Stimulated activated CD4-positive, alpha-beta T cell treated with anti-CD3 and anti-CD28 coated beads, Interleukin-2, amount 100 ng/mL, for 24 hours (primary cell): ENCODE data around the gene PODXL.

Source experiments
- DNase-seq, 2 donors: peaks; one replicate each; pipeline ENCODE4 v3.0.0-alpha.2; 2020

Gene PODXL

DNA sequence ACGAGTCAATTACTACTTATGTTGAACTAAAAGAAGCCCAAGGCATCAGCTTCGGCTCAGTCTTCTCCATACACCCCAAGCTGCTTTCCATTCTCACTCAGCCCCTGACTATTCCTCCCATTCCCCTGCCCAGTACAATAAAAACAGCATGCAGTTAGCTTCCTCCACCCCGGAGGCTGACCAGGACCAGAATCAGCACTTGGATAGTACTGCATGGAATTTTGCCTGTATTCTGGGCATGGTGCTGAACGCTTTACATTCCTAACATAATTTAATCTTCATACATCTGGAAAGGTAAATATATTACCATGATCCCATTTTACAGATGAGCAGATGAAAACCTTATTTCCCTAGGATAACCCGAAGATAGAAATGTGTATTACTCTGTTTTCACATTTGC lies 7.5 kb upstream of the PODXL start:
- no peak for DNase-seq

- no peak for DNase-seq
Observed at GRCh38 chr7:131562941-131563340, 6.5 kb upstream of the PODXL start.

DNA sequence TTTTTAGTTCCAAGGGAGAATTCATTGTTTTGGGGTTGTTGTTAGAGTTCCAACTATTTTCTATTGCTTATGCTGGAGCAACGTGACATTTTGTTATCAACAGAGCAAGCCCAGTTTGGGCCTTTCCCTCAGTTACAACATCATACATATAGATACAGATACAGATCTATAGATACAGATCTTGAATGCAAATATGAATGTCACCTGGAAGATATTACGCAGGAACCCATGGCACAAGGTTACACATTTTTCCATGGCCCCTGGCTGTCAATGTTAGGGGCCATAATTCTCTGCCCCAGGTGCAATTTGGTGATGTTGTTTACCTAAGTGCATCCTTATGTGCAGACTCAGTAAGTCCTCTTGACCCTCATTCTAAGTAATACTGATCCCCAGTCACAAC lies 3.6 kb upstream of the PODXL start:
- no peak for DNase-seq

GRCh38 chr7:131557652-131558385 lies 1.4 kb upstream of the PODXL start:
- no peak for DNase-seq

DNA sequence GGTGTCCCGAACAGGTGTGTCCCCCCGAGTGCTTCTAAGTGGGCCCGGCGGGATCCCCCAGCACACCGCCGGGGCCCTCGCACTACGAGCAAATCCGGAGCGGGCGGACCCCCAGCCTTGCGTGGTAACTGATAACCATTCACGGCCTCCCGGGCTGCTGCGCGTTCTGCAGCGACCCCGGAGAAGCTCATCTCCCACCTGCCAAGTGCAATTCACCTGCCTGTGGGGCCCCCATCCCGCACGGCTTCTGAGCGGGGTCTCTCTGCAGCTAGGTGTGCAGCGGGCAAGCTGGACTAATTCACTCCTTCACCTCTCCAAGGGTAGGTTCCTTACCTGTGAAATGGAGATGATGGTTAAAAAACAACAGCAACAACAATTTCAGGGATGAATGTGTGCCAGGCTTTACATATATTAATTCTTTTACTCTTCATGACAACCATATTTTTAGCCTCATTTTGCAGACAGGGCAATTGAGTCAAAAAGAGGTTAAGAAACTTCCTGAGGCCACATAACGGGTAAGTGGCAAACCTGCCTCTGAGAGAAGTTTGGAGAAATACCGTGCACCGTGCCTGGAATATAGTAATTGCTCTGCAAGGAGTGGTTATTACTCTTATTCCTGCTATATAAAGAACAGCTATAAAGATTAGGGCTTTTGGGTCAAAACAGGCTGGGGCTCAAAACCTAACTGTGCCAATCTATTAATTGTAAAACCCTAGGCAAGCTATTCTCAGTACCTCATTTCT lies 652 bp upstream of the PODXL start:
- no peak for DNase-seq

GRCh38 chr7:131555552-131556052 lies 826 bp downstream of the PODXL start:
- DNase-seq, result peak; percentile 21 to 23

GRCh38 chr7:131554880-131555516 lies 1.4 kb downstream of the PODXL start:
- DNase-seq, result no peak

- no peak for DNase-seq
Observed at GRCh38 chr7:131553931-131554330, 2.5 kb downstream of the PODXL start.

DNA sequence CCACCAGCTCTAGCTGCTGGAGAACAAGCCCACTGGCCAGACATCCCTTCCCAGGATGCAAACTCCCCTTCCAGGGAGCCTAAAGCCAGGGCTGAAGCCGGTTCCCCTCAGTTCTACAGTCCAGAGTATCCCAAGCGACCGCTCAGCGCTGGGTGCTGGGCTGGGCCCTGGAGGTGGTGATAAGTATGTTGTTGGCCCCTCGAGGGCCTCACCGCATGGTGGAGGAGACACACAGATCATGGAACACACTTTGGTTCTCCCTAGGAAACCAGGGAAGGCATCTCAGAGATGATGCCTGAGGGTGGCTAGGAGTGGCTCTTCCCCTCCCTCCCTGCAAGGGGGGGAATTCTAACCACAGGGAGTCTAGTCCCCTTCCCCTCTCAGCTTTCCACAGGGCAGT lies 4.4 kb downstream of the PODXL start:
- DNase-seq, result no peak

GRCh38 chr7:131550846-131551245 lies 5.6 kb downstream of the PODXL start:
- DNase-seq, result no peak

GRCh38 chr7:131548371-131548770 lies 8.1 kb downstream of the PODXL start:
- no peak for DNase-seq

DNA sequence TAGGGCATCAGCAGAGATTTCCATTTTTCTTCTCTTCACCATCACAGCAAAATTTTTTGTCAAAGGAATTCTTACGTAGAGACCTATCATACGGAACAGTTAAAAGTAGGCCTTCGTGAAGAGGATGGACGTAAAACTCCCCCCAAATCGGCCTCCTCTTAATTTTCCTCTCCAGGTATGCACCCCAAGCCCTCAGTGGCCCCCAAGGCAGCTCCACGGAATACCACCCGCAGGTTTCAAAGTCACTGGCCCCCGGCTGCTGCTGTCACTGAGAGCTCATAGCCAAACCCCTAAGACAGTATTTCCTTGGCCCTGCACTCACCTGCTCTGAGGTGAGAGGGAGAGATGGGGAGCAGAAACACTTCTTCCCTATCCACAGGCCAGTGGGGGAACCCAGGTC lies 8.8 kb downstream of the PODXL start:
- no peak for DNase-seq

- DNase-seq, result peak; percentile 49 to 52
Observed at GRCh38 chr7:131546583-131547141, 9.8 kb downstream of the PODXL start.

- no peak for DNase-seq
Observed at GRCh38 chr7:131546126-131546525, 10.3 kb downstream of the PODXL start.

- DNase-seq, result no peak
Observed at GRCh38 chr7:131544449-131545301, 11.8 kb downstream of the PODXL start.

DNA sequence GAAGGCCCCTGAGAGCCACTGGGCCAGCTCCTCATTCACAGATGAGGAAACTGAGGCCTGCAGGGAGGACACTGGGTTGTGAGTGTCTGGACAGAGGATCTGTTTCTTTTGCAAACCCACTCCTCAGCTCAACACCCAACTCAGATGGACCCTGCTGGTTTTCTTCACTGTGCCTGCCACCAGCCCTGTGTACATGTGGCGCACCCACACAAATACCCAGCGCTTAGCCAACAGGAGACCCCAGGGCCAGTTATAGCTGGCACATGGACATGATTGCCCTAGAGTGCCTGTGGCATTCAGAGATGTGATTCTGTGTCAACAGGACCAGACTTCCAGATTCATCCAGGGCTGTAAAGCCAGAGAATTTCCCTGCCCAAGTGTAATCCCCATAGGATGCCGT lies 12.4 kb downstream of the PODXL start:
- no peak for DNase-seq

DNA sequence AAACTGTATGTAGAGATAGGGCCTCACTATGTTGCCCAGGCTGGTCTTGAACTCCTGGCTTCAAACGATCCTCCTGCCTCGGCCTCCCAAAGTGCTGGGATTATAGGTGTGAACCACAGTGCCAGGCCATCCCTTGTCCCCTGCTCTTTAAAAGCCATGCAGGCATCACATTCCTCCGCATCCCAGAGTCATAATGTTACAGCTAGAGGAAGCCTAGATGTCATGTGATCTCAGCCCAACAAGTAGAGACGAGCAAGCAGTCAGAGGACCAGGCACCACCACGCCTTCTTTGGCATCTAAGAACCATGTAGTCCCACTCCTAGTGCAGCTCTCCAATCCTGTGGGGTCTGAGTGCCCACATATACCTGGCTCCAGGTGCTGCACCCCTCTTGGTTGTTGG lies 13.1 kb downstream of the PODXL start:
- DNase-seq, result no peak

GRCh38 chr7:131540491-131541162 lies 15.8 kb downstream of the PODXL start:
- DNase-seq, result no peak

GRCh38 chr7:131538813-131539179 lies 17.6 kb downstream of the PODXL start:
- DNase-seq, result no peak

GRCh38 chr7:131538071-131538812 lies 18.2 kb downstream of the PODXL start:
- DNase-seq, result no peak

DNA sequence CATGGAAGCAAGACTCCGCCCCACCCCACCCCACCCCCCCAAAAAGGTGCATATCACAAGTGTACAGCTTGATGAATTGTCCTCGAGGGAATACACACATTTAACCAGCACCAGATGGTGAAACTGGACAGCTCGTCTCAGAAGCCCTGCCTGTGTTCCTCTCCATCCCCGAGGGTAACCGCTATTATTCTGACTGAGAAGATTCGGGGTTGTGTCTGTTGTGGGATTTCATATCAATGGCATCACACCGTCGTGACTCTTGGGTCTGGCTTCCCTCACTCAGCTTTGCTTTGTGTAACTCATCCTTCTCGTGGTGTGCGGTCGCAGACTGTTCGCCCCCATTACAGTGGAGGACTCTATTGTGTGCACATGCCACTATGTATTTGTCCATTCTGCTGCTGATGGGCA lies 18.9 kb downstream of the PODXL start:
- no peak for DNase-seq
